ENCODE results near the gene KCTD21. TPM values are rescaled to one million over a fixed set of nuclear protein-coding genes. Genes with fewer than 3 reads are reported as not detected.

KCTD21 gene, protein sequence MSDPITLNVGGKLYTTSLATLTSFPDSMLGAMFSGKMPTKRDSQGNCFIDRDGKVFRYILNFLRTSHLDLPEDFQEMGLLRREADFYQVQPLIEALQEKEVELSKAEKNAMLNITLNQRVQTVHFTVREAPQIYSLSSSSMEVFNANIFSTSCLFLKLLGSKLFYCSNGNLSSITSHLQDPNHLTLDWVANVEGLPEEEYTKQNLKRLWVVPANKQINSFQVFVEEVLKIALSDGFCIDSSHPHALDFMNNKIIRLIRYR
- total RNA-seq: 7.4 and 7.7 TPM in 2 replicates

DNA sequence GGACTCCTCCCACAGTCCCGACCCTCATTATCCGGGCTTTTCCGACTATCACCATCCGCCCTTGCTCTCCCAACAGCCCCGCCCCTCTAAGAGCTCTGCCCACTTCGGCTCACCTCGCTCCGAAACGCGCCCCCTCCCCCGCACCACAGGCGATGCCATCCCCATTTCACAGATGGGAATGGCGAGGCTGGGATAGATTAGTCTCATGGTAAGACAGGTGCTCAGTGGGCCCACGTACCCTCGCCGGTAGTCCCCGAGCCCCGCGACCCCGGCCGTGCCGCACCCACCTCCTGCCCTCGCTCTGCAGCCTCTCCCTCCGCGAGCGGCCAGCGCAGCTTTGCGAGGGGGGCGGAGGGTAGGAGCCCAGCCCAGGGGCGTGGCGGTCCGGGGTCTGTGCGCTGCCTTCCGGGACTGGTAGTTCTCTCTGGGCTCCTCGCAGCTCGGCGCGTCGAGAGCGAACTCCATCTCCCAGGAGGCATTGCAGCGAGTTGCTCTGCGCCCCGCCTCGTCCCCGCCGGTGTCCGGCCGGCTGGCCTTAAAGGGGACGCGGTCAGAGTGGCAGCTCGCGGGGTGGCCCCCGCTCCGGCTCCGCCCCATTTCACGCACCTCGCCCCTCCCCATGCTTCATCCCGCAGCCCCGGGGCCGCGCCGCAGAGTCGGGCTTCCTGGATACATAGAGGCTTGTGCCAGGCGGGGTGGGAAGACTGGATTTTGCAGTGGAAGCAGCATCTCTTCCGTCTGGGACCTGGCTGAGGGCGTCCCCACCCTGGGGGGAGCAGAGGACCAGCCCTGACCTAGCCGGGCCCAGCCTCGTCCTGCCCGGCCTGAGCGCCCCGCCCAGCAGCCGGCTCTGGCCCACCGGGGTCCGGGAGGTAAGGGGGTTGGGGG is at the start of gene KCTD21, which contains the start of gene USP35:
Gene KCTD21 (minus strand): TSS at position 341 of the 888 bp plus-strand sequence. CDS start 14,072 bp downstream, outside the sequence.
Gene USP35 (plus strand): TSS at position 634 of the 888 bp plus-strand sequence. CDS start 7,327 bp downstream, outside the sequence.

DNA sequence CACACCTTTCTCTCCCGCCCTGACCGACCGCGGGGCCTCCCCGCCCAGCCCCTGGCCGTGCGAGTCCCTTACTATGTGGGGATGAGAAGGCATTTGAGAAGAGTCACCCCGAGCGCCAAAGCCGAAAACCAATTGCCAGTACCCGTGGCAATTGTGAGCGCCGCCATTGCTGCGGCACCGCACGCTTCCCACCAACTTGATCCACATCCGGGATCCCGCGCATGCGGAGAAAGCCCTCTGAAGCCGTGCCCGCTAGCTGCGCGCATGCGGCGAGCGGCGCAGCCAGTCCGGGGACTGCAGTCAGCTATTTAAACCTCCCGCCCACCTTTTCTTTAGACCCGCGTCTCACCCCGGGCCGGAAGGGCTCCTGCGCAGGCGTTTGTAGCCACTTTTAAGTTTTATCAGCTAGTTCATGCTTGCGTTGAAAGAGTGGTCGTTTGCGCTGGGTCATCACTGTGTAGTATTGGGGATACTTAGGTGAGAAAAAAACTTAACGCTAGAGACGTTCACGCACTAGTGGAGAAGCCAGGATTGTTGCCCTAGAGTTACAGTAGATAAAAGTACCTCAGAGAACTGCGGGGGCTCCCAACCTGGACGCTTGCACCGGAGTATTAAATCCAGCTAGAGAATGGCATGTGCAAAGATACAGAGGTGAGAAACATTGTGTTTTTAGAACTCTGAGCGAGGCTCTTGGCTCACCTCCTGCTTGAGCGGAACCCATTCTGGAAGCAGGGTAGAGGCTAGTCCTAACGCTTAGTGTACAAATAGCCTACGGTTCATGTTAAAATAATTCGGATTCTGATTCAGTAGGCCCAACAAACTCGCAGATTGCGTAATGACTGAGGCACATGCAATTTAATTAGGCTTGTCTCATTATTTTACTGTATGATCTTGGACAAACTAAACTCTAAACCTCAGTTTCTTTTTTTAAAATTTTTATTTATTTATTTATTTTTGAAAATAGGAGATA is 48.7 kb downstream of the KCTD21 start, which contains the start of gene ALG8:
Gene ALG8 (minus strand): TSS at position 205 of the 970 bp plus-strand sequence. CDS start 38 bp downstream, at position 167.

Other genes starting within 250 kb of the KCTD21 start
- 20.8 and 22.0 TPM in 2 replicates for gene INTS4, start 194.0 kb downstream of the KCTD21 start, total RNA-seq
- 5.9 and 6.9 TPM in 2 replicates for gene KCTD14, start 165.3 kb downstream of the KCTD21 start, total RNA-seq
- gene THRSP, start 124.8 kb downstream of the KCTD21 start, total RNA-seq: not detected in 2 replicates
- gene NDUFC2, start 108.8 kb downstream of the KCTD21 start, total RNA-seq: 186 and 211 TPM in 2 replicates
- gene ALG8, start 49.0 kb downstream of the KCTD21 start, total RNA-seq: 34.6 and 40.5 TPM in 2 replicates
- gene USP35, start 293 bp upstream of the KCTD21 start, total RNA-seq: 6.1 and 7.4 TPM in 2 replicates
- 4.6 and 5.7 TPM in 2 replicates for gene GAB2, start 229.2 kb upstream of the KCTD21 start, total RNA-seq